NCI-H1417 (cell line): ENCODE data around the gene HLA-DQB2.
"Not testable (repeated sequence)": the region's sequence is repeated elsewhere in the genome, so short reads cannot be mapped to it uniquely, and the experiment has no call there.

Experiments
- DNase-seq, 3 experiments: peaks; one replicate each; lab custom pipeline; 2025; lab: John Stamatoyannopoulos, UW

Gene HLA-DQB2

GRCh38 chr6:32745649-32746048 is 17.7 kb downstream of the HLA-DQB2 start:
- not testable (repeated sequence) for DNase-seq

GRCh38 chr6:32744776-32745175 is 18.6 kb downstream of the HLA-DQB2 start:
- no peak for DNase-seq

- DNase-seq: no peak
These were observed 21.0 kb downstream of the HLA-DQB2 start for GRCh38 chr6:32742374-32742773.

- no peak for DNase-seq
These were observed 22.0 kb downstream of the HLA-DQB2 start, which contains the start of gene HLA-DQA2 for GRCh38 chr6:32741031-32741960. Gene HLA-DQA2, plus strand, starts transcription at chr6:32741391. Its CDS starts 53 bp downstream, at chr6:32741444.

GRCh38 chr6:32738126-32738525 is 25.2 kb downstream of the HLA-DQB2 start:
- no peak for DNase-seq

GRCh38 chr6:32718879-32719278 is 44.5 kb downstream of the HLA-DQB2 start:
- no peak for DNase-seq

- DNase-seq: no peak
These were observed 46.9 kb downstream of the HLA-DQB2 start for GRCh38 chr6:32716396-32716795.

- DNase-seq: no peak
These were observed 50.1 kb downstream of the HLA-DQB2 start for GRCh38 chr6:32713241-32713640.

- DNase-seq: no peak
These were observed 53.7 kb downstream of the HLA-DQB2 start for GRCh38 chr6:32709625-32710024.
